H1 (cell line): ENCODE results near the gene KNCN.

Experiments used
- EP300 ChIP-seq, 2 experiments: IDR thresholded peaks; 1 replicate in 1 of 2; 2 replicates in 1 of 2; pipeline ENCODE4 v1.6.1; 2011 to 2012; ENCODE audit warnings: low read depth in 2 of 2, low read length in 2 of 2, mild to moderate bottlenecking in 2 of 2, borderline replicate concordance in 1 of 2, inconsistent platforms in 1 of 2, moderate library complexity in 1 of 2
- YY1 ChIP-seq: IDR thresholded peaks from 2 replicates; pipeline ENCODE4 v1.6.1; 2011; ENCODE audit warnings: low read depth, mild to moderate bottlenecking, low read length
- TF ChIP-seq, protein P1 (sequence below): IDR thresholded peaks from 2 replicates; pipeline ENCODE4 v1.6.1; 2012; ENCODE audit warnings: inconsistent platforms

DNA sequence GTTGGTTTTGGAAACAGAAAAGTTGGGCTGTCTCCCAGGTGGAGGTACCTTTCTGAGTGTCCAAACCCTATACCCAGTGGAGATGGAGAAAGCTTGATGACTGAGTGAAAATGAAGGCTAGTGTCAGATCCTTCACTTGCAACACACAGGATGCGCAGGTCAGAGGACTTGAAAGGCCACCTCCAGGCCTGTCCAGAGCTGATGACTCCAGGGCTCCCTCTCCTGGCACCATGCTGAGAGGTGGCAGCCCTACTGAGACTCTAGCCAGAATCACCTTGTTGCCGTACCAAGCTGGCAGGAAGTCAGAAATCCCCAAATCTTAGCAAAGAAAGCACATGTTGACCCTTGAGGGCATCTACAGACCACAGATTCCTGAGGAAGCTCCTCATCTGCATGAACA, 16.4 kb downstream of the KNCN start:
- TF ChIP-seq YY1 (no peak), EP300 (IDR thresholded peaks at IDR 0.05; ENCODE audit: borderline replicate concordance in 1 of 2, low read depth in 2 of 2, low read length in 2 of 2) (no peak)
- TF ChIP-seq, protein P1, sequence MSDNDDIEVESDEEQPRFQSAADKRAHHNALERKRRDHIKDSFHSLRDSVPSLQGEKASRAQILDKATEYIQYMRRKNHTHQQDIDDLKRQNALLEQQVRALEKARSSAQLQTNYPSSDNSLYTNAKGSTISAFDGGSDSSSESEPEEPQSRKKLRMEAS = no peak
